Gastroesophageal sphincter (tissue), 2 donors: ENCODE measurements around the gene DYNC1I1.

Source experiments
- POLR2A ChIP-seq, 2 donors: fragments of 450-650 bp; IDR thresholded peaks; one replicate each; pipeline ENCODE4 v1.6.1; 2017; ENCODE audit warnings: antibody characterized with exemption in 2 of 2, mild to moderate bottlenecking in 2 of 2, moderate library complexity in 1 of 2
- POLR2AphosphoS5 ChIP-seq: sonication (generic); formaldehyde crosslinking; IDR thresholded peaks from one replicate; pipeline ENCODE4 v1.6.1; 2017; ENCODE audit warnings: antibody characterized with exemption

GRCh38 chr7:95840953-95841950 lies 68.9 kb downstream of the DYNC1I1 start:
- TF ChIP-seq POLR2AphosphoS5, result no peak
- TF ChIP-seq POLR2A (IDR thresholded peaks at IDR 0.05), result no peak
